A673 (cell line): Measurements from ENCODE around the gene KLF12.

Source experiments
- EZH2 ChIP-seq: fragments of 200-600 bp; sonication (generic); IDR thresholded peaks from 2 replicates; pipeline ENCODE4 v1.6.1; 2017; ENCODE audit warnings: borderline replicate concordance, low read depth, mild to moderate bottlenecking, mixed read lengths, antibody characterized with exemption, low read length; ENCODE audit not compliant: poor library complexity, severe bottlenecking
- TF ChIP-seq, protein P1 (sequence below): fragments of 300-800, 200-600 bp; sonication (generic); conservative IDR thresholded peaks from 2 replicates; pipeline ENCODE4 v1.5.1; 2017; ENCODE audit warnings: low read depth, mild to moderate bottlenecking, antibody characterized with exemption, low read length, moderate library complexity, mixed read lengths

GRCh38 chr13:74103196-74103595, 31.0 kb downstream of the KLF12 start:
- no peak for TF ChIP-seq EZH2
- TF ChIP-seq, protein P1, sequence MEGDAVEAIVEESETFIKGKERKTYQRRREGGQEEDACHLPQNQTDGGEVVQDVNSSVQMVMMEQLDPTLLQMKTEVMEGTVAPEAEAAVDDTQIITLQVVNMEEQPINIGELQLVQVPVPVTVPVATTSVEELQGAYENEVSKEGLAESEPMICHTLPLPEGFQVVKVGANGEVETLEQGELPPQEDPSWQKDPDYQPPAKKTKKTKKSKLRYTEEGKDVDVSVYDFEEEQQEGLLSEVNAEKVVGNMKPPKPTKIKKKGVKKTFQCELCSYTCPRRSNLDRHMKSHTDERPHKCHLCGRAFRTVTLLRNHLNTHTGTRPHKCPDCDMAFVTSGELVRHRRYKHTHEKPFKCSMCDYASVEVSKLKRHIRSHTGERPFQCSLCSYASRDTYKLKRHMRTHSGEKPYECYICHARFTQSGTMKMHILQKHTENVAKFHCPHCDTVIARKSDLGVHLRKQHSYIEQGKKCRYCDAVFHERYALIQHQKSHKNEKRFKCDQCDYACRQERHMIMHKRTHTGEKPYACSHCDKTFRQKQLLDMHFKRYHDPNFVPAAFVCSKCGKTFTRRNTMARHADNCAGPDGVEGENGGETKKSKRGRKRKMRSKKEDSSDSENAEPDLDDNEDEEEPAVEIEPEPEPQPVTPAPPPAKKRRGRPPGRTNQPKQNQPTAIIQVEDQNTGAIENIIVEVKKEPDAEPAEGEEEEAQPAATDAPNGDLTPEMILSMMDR = no peak
